ENCODE results near the gene HES7.

HES7 gene

GRCh38 chr17:8072729-8073461, 51.0 kb downstream of the HES7 start:
- no peak for DNase-seq (ENCODE audit: low read depth)

- DNase-seq (ENCODE audit: low read depth), result no peak
These were observed 51.6 kb downstream of the HES7 start for GRCh38 chr17:8072341-8072728.

GRCh38 chr17:8071496-8071895, 52.4 kb downstream of the HES7 start:
- no peak for DNase-seq (ENCODE audit: low read depth)

Data from fibroblast of the conjunctiva (primary cell).